Measurements from ENCODE around the gene KLHDC9. TPM values are rescaled to one million over a fixed set of nuclear protein-coding genes. Genes with fewer than 3 reads are reported as not detected.
A peak's percentile ranks its signal among the peaks of the same experiment; 100 is the strongest.

The KLHDC9 gene
- total and polyA plus RNA-seq, 2 of the 13 experiments (the other 11 are each of a cell fraction or from before 2014, with no cell fraction given) = 2.9 TPM

- 0 out of 2 replicates have a peak, but pooled peaks have one; percentile 10 for TF ChIP-seq ZNF710 (CRISPR knock-in tag; IDR thresholded peaks at IDR 0.05; ENCODE audit: borderline replicate concordance)
- TF ChIP-seq HNRNPK (IDR thresholded peaks at IDR 0.05; ENCODE audit: low read depth, low read length, poor library complexity, severe bottlenecking) = peak; percentile 84
- TF ChIP-seq NR2F6 (IDR thresholded peaks at IDR 0.05) = peak; percentile 58
- TF ChIP-seq NR2F6 (CRISPR knock-in tag; IDR thresholded peaks at IDR 0.05) = no peak
- no peak for TF ChIP-seq MLLT10 (CRISPR knock-in tag; IDR thresholded peaks at IDR 0.05)
- TF ChIP-seq EP300 (IDR thresholded peaks at IDR 0.05; ENCODE audit: low read depth in 2 of 2, low read length in 2 of 2) = no peak
- TF ChIP-seq EP300 (CRISPR knock-in tag; IDR thresholded peaks at IDR 0.05; ENCODE audit: borderline replicate concordance) = no peak
- TF ChIP-seq ZSCAN22 (CRISPR knock-in tag; IDR thresholded peaks at IDR 0.05) = no peak
- TF ChIP-seq PHF20 (CRISPR knock-in tag; IDR thresholded peaks at IDR 0.05) = peak; percentile 27; the same call in 1 of the 2 replicates
- TF ChIP-seq CREB3 (CRISPR knock-in tag; IDR thresholded peaks at IDR 0.05) = no peak
- no peak for TF ChIP-seq SRSF4 (IDR thresholded peaks at IDR 0.05; ENCODE audit: low read depth, low read length, poor library complexity, severe bottlenecking)
- TF ChIP-seq CREM (IDR thresholded peaks at IDR 0.05) = peak; percentile 79
- no peak for TF ChIP-seq CREM (CRISPR knock-in tag; IDR thresholded peaks at IDR 0.05)
- TF ChIP-seq ATF3 (CRISPR knock-in tag; IDR thresholded peaks at IDR 0.05) = peak; percentile 37; the same call in 1 of the 2 replicates
- peak; percentile 82 for TF ChIP-seq GMEB1 (CRISPR knock-in tag; IDR thresholded peaks at IDR 0.05; ENCODE audit: borderline replicate concordance)
- TF ChIP-seq EHMT2 (IDR thresholded peaks at IDR 0.05; ENCODE audit: borderline replicate concordance, low read depth, low read length) = peak; percentile 37; the same call in 1 of the 2 replicates
- no peak for TF ChIP-seq ZNF367 (CRISPR knock-in tag; IDR thresholded peaks at IDR 0.05; ENCODE audit: borderline replicate concordance)
Observed at GRCh38 chr1:161132410-161133219, 34.5 kb downstream of the KLHDC9 start, which contains the start of gene DEDD (continued).

All from HepG2 (cell line).